Tongue (tissue), 2 donors: ENCODE measurements around the gene FRK. TPM values are rescaled to one million over a fixed set of nuclear protein-coding genes. Genes with fewer than 3 reads are reported as not detected.
"Not testable (repeated sequence)": the region's sequence is repeated elsewhere in the genome, so short reads cannot be mapped to it uniquely, and the experiment has no call there.

Source experiments
- DNase-seq: peaks from one replicate; pipeline ENCODE4 v3.0.0-alpha.2; 2015
- total RNA-seq: library from RNA; depleted of rRNA; stranded (reverse); fragments of >200 nt; gene quantifications from one replicate; pipeline ENCODE4 v1.2.3, GENCODE V29; 2014

The FRK gene, protein sequence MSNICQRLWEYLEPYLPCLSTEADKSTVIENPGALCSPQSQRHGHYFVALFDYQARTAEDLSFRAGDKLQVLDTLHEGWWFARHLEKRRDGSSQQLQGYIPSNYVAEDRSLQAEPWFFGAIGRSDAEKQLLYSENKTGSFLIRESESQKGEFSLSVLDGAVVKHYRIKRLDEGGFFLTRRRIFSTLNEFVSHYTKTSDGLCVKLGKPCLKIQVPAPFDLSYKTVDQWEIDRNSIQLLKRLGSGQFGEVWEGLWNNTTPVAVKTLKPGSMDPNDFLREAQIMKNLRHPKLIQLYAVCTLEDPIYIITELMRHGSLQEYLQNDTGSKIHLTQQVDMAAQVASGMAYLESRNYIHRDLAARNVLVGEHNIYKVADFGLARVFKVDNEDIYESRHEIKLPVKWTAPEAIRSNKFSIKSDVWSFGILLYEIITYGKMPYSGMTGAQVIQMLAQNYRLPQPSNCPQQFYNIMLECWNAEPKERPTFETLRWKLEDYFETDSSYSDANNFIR
- 2.7 TPM for total RNA-seq

DNA sequence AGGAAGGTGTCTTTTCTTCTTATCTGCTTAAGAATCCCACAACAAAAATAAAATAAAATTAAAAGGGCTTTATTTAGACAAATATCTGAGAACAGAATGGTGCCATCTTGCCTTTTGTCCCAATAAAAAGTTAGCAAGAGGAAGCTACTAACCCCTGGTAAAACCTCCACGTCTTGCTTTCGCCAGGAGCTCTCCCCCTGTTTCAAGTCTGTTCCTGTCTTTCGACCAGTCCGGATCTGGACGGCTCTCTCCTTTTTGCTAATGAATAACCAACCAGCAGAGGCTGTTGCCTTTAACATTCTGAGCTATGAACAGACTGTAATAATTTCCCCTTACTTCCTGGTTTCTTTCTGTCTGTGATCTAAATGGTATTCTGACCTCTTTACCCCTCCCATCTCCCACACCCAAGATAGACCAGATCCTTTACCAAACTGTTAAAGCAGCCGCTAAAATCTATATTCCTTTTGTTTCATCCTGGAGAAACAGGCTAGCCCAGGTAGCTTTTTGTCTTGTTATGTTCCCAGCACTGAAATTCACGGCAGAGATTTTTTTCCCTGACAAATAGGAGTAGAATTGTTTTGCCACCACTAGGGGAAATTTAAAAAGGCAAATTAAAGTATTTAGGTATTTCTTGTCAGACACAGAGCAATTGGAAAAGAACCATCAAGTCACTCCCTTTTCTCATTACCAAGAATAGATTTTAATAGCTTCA, at the start of gene FRK:
TSS of gene FRK (minus strand) at position 320 of the 712 bp plus-strand sequence. CDS start 580 bp downstream, outside the sequence.
- DNase-seq: peak; percentile 29

DNA sequence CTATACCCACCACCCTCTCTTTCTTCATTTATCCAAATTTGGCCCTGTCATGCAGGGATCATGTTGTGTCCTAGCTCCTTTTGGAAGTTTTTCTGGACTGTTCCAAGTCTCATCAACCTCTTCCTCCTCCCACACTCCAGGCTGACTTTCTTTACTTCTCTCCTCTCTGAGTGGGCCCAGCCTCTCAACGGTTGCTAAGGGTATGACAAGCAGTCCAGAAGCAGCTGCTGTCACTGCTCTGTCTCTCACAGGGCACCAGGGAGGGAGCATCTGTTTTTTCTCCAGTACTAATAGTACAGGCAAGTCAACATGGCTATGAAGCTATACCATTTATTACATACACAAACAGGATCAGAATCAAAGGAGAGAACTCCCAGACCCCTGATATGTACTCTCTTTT, 48.1 kb upstream of the FRK start:
- peak; percentile 24 for DNase-seq

DNA sequence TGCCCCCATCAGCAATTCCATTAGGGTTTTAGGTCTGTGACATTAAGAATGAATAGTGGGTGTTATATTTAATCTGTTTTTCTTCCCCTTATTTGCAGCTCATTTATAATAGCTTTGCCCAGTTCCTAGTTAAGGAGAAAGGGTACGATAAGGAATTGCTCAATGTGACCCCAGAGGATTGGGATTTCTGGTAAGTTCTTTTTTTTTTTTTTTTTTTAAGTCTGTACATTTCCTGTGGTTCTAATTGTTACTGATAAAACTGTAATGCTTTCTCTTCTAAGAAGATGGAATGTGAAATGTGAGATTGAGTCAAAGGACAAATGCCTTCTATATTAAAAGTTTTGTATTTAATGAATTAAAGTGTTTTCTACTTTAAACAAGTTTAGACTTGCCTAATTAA, 45.5 kb upstream of the FRK start:
- DNase-seq: no peak

DNA sequence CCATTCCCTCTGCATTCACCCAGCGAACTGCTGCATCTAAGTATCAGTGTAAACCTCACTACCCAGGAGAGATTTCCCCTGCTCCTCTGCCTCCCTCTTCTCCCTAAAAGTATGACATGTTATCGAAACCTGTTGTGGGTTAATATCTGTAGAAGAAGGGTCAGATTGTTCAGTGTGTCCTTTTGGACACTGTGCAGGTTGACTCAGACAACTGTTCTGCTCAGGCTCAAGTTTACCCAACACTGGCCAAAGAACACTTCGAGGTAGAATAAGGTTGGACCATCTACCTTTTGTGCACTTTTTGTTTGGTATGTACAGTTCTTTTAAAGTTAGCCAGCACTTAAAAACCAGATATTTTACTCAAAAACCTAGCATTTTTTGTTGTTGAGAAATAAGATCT, 44.6 kb upstream of the FRK start:
- DNase-seq: no peak

DNA sequence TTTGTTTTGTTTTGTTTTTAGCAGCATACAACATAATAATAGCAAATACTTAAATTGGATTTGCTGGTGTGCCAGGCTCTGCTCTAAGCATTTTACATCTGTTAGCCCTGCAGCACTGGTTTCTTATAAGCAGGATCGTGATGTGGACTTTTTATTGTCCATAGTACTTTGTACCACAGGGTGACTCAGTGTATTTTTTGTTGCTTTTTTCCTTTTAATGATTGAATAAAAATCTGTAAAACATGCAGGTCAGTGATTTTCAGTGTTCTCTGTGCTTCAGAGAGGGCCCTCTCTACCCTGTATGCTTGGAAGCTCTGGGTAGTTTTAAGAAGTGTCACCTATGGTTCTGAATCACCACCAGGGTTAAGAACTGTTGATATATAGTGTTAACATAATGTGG, 43.9 kb upstream of the FRK start:
- DNase-seq: no peak

DNA sequence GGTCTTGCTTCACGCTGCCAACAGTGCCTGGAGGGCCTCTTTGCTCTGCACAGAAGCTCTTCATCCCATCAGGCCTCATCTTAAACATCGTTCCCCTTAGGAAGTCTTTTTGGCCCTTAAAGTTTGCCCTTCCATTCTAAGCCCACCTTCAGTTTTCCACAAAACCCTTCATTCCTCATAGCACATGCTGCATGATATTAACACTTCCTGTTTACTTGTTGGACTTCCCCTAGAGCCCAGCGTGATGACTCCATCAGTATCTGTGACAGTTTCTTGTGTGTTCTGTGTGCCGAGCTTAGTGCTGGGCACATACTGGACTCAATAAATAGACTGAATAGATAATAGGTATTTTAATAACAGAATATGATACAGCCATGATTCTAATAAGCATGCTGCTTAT, 42.2 kb upstream of the FRK start:
- no peak for DNase-seq

DNA sequence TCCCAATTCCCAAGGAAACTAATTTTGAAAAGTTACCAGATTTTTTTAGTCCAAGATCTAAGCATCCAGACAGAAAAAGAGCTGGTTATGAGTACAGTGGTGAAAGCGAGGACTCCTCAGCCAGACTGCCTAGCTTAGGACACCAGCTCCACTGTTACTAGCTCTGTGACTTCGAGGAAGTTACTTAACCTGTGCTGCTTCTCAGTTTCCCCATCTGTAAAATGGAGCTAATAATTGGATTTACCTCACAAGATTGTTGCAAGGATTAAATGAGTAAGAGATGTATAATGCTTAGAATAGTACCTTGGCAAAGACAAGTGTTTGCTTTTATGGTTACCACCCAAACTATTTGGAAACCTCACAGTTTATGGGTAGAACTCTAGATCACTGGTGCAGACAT, 41.1 kb upstream of the FRK start:
- DNase-seq: peak; percentile 13

DNA sequence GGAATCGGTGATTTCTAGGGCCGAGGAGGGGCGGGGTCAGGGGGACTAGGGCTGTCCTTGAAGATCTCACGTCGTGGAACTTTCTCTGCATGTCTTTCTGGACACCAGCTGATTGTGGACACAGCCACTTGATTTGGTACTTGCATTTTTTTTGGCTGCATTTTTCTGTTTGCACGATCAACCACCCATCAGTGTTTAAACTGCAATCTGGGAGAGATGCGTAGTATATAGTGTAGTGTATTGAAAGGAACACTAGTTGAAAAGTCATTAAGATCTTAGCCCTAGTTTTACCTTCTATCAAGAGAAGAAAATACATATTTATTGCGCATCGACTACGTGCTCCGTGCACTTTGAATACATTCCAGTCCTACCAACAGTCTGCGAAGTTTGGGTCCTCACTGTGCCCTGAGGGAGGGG, 40.6 kb upstream of the FRK start:
- DNase-seq: no peak

DNA sequence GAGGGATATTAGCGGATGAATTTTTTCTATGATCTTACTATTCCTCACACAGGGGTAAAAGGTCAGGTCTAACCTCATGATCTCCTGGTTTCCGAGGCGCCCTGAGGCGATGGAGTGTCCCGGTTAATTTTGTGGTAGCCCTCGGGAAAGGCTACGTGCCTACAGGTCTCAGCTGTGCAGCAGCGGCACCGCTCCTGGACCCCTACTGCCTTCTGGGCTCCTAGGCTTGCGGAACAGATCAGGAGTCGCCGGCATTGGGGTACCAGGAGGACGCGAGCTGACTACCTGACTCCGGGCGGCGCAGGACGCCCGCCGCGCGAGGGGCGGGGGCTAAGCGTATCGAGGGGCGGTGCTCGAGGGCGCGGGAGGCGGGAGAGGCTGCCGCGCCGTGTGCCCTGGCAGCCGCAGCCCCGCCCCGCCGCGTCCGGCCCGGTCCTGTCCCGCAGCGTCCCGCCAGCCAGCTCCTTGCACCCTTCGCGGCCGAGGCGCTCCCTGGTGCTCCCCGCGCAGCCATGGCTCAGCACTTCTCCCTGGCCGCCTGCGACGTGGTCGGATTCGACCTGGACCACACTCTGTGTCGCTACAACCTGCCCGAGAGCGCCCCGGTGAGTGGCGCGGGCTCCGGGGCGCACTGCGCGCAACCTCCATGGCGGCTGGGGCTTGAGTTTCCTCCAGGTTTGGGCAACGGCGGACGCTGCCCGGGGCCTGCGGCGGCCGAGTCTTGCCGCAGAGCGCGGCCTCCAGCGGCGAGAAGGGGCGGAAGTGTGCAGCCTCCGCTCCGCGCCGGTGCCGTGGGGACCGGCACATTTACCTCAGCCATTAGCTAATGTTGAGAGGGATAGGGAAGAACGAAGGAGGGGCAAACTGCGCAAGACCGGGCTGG, 40.0 kb upstream of the FRK start, which contains the start of gene NT5DC1:
TSS of gene NT5DC1 (plus strand) at position 435 of the 883 bp plus-strand sequence. CDS start at position 513, 78 bp downstream.
- peak; percentile 88 for DNase-seq

DNA sequence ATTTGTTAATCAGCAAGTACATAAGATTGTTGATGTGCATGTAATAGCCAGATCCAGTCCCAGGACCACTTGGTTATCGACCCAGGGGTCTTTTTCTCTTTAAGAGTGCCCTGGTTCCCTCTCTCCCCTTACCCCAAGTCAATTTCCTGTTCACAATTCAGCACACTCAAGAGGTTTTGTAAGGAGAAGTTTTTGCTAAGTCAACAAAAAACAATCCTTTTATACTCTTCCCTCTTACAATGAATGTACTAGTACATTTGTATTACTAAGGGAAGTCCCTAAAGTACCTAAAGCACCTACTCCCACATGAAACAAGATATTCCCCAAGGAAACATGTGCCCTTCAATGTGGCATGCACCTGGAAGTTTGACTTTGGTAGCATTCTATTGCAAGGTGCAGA, 38.3 kb upstream of the FRK start:
- no peak for DNase-seq

DNA sequence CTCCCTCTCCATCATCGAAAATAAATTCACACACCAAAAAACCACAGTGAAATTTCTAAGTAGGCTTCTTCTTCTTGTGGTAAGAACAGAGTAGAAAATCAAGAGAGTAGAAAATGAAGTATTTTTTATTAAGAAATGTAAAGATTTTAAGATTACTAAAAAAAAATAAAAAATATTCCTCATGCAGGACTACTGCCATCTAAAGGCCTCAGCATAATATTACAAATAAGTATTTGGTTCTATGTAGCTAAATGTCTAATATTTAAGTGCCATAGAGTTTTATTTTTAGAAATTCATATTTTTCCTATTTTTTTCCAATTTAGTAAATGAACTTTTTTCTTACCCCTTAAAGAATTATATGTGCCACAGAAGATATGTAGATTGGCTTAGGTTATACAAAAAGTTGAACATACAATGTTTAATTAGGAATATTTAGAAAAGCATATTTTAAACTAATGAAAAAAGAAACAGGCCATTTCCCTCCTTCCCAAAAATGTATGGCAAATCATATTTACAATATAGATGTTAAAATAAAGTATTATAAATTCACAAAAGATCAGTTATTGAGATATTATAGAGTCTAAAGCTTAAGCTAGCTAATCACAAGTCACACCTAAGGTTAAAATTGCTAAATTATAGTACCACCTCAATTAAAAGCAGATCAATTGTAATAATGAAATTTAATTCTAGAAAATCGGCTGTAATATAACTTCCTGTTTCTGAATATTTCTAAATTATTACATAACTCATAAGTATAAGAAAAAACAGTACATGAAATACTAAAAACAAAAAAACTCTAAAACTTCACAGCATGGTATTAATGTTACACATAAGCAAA, 36.5 kb upstream of the FRK start:
- peak; percentile 18 for DNase-seq

DNA sequence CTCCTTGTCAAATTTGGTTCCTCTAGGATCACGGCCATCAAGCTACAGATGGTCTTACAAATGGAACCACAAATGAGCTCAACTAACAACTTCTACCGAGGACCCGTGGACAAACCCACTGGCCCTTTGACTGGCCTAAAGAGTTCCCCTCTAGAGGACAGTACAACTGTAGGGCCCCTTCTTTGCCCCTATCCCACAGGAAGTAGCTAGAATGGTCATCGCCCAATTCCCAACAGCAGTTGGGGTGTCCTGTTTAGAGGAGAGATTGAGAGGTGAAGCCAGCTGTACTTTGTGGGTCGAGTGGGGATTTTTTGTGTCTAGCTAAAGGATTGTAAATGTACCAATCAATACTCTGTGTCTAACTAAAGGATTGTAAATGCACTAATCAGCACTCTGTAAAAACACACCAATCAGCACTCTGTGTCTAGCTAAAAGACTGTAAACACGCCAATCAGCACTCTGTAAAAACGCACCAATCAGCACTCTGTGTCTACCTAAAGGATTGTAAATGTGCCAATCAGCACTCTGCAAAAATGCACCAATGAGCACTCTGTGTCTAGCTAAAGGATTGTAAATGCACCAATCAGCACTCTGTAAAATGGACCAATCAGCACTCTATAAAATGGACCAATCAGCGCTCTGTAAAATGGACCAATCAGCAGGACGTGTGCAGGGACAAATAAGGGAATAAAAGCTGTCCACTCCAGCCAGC, 35.5 kb upstream of the FRK start:
- DNase-seq: not testable (repeated sequence)

DNA sequence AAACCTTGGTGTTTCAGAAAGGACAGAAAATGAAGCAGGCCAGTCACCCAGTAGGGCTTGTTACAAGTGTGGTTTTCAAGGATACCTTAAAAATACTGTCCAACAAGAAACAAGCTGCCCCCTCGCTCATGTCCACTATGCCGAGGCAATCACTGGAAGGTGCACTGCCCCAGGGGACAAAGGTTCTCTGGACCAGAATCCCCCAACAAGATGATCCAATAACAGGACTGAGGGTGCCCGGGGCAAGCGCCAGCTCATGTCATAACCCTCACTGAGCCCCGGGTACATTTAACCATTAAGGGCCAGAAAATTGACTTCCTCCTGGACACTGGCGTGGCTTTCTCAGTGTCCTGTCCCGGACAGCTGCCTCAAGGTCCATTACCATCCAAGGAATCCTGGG, 33.4 kb upstream of the FRK start:
- DNase-seq: no peak

DNA sequence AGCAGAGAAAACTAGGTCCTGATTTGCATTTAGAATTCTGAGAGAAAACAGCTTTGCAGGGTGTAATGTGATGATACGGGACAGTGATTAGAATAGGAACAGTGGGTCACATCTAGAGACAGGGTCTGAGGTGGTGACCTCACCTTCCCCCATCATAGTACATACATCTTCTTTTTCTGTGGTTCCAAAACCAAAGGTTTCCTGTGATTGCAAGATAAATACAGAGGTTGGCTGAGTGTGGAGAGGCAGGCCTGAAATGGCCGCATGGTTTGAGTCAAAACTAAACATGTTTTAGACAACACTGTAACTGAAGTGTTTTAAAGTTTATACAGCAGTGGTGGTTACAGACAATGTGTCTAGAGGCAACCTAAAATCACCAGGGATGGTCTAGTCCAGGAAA, 29.6 kb upstream of the FRK start:
- no peak for DNase-seq

DNA sequence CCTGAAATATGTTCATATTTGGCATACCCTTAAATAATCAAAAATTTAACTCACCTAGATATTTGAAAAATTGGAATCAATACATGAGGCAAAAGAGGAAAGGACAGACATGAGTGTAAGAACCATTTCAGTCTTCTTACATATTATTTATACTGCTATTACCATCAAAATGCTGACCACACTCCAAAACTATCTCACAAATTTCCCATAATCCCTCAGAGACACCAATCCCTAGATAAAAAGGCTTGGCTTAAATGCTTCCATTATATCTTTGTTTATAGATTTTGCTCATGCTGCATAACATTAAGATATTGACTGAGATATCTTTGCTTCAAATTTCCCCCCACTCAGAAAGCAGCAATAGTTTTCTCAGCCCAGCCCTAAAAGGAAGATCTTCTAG, 28.3 kb upstream of the FRK start:
- DNase-seq: no peak

DNA sequence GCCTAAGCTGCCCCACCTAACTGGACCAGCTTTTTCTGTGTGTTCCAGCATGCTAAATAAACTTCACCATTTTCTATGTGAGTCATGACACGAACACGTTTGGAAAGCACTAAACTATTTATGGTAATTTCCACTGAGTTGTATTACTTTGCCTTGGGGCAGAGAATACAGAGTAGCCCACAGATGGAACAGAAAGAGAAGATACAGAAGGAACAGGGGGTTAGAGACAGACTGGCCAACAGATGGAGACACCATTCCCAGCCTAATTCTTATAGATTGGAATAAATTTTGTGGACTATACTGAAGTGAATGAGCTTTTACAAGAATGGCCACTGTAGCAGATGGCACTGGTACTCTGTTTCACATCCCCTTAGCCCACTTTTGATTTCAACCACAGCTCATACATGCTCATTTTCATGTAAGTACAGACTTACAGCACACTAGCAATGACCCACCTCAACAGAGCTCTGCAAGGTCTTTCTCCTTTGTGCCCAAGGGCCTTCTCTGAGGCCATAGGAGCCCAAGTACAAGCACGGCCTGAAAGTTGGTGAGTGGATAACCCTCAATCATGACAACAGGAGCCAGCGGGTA, 26.8 kb upstream of the FRK start:
- no peak for DNase-seq

DNA sequence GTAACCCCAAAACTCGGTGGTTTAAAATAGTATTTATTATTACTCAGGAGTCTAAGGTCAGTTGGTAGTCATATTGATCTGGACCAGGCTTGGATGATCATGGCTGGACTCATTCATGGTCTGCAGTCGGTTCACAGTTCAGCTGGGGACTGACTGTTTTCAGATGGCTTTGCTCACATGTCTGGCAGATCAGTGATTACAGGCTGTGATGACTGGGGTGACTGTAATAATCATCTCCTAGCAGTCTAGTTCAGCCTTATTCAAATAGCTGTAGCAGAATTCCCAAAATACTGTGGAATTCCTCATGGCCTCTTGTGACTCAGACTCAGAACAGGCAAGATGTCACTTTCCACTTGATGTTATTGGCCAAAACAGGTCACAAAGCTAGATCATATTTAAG, 23.6 kb upstream of the FRK start:
- no peak for DNase-seq

DNA sequence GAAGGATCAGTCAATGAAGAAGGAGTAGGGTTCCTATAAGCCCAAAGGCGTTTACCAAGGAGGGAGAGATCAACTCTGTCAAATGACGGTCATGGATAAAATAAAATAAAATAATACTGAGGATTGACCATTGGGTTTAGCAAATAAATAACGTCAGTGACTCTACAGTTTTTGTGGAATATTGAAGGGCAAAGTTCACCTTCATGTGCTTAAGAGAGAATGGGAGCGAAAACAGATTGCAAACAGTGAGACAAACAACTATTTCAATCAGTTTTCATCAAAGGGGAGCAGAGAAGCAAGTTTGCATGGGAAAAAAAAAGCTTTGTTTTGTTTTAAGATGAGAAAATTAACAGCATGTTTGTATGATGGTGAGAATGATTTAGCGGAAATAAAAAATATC, 22.4 kb upstream of the FRK start:
- DNase-seq: no peak

DNA sequence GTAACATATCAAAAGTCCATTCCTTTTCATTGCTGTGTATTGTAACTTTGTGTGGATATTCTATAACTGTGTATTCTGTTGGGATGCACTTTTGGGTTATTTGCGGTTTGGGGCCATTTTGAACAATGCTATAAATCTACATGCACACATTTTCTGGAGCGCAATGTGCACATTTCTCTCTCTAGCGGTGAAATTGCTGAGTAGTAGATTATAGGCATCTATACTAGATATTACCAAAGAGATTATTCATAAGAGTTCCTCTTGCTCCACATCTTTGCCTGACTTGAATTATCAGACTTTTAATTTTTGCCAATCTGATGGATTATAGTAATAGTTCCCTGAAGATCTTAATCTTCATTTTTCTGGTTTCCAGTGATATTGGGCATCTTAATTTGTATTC, 18.3 kb upstream of the FRK start:
- DNase-seq: no peak

DNA sequence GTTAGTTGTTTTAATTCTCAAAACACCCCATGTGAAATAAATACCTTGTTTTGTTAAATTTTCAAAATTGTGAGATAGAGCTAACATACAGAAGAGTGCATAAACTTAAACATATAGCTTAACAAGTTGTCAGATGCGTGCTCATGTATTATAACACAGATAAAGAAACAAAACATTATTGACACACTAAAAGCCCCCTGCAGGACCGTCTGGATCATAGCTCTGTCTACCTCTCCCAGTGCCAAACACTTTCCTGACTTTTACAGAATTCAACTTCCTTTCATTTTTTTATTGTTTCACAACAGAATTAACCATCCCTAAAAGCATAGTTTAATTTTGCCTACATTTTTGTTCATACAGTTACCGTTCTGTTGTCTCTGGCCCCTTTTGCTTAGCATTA, 17.8 kb upstream of the FRK start:
- DNase-seq: no peak
